Chondrocyte (in vitro differentiated cells): ENCODE data around the gene RHD. TPM values are rescaled to one million over a fixed set of nuclear protein-coding genes. Genes with fewer than 3 reads are reported as not detected.

ENCODE experiments used
- DNase-seq: peaks from one replicate; pipeline ENCODE4 v3.0.0; 2021; ENCODE audit warnings: mixed read lengths, low spot score
- H3K27ac Mint-ChIP-seq: one replicate; pipeline ENCODE4 v1.8.0; 2021; ENCODE audit warnings: mild to moderate bottlenecking, moderate library complexity, mixed read lengths; ENCODE audit not compliant: unreplicated experiment
- H3K27me3 Mint-ChIP-seq: 2 replicates; pipeline ENCODE4 v1.8.0; 2021; ENCODE audit warnings: low read depth, mixed read lengths
- H3K36me3 Mint-ChIP-seq: 2 replicates; pipeline ENCODE4 v1.8.0; 2021; ENCODE audit warnings: low read depth, mixed read lengths
- H3K4me1 Mint-ChIP-seq: 2 replicates; pipeline ENCODE4 v1.8.0; 2021; ENCODE audit warnings: low read depth, mild to moderate bottlenecking, mixed read lengths
- H3K4me3 Mint-ChIP-seq: one replicate; pipeline ENCODE4 v1.8.0; 2021; ENCODE audit warnings: mild to moderate bottlenecking, moderate library complexity, mixed read lengths; ENCODE audit not compliant: unreplicated experiment
- H3K9me3 Mint-ChIP-seq: 2 replicates; pipeline ENCODE4 v1.8.0; 2021; ENCODE audit warnings: low read depth, mixed read lengths
- CTCF ChIP-seq: fragments of 200-600 bp; sonication (generic); IDR thresholded peaks from 2 replicates; pipeline ENCODE4 v1.5.0; 2021; ENCODE audit warnings: antibody characterized with exemption, mild to moderate bottlenecking, moderate library complexity
- total RNA-seq: library from RNA; stranded (reverse); gene quantifications from 3 replicates; pipeline ENCODE4 v1.2.1, GENCODE V29; 2021

Gene RHD
- total RNA-seq, 1 donor from 2014 or later: not detected

- H3K36me3 Mint-ChIP-seq: peaks cover 35% of the 10 kb centered on the region
- no peak for DNase-seq
- no peak for TF ChIP-seq CTCF
- no peaks in the 10 kb centered on the region for H3K27me3 Mint-ChIP-seq
- H3K27ac Mint-ChIP-seq: peak overlapping the region; percentile 97
- peak overlapping the region; percentile 92 for H3K4me3 Mint-ChIP-seq
- peaks cover 37% of the 10 kb centered on the region for H3K4me1 Mint-ChIP-seq
- no peaks in the 10 kb centered on the region for H3K9me3 Mint-ChIP-seq
These were observed 25.7 kb upstream of the RHD start for GRCh38 chr1:25246600-25247023.

GRCh38 chr1:25247024-25247828 lies 25.1 kb upstream of the RHD start, which contains the start of gene RSRP1:
RSRP1 (minus strand) TSS chr1:25247454; CDS start chr1:25246963, 491 bp downstream.
- Mint-ChIP-seq H3K27ac (peak within 1 kb of the TSS; percentile 97), H3K4me3 (peak within 1 kb of the TSS; percentile 92), H3K27me3 (no peaks in the 10 kb centered on the region), H3K9me3 (no peaks in the 10 kb centered on the region), H3K4me1 (peaks cover 37% of the 10 kb centered on the region), H3K36me3 (peaks cover 33% of the 10 kb centered on the region)
- TF ChIP-seq CTCF: no peak
- DNase-seq: peak; percentile 100

- Mint-ChIP-seq H3K27ac (peak overlapping the region; percentile 97), H3K27me3 (no peaks in the 10 kb centered on the region), H3K4me1 (peaks cover 35% of the 10 kb centered on the region), H3K4me3 (peak overlapping the region; percentile 92), H3K9me3 (no peaks in the 10 kb centered on the region), H3K36me3 (peaks cover 26% of the 10 kb centered on the region)
- DNase-seq: no peak
- peak; percentile 55 for TF ChIP-seq CTCF
These were observed 24.2 kb upstream of the RHD start for GRCh38 chr1:25247829-25248754.

- Mint-ChIP-seq H3K27ac (no peak overlapping the region), H3K9me3 (no peaks in the 10 kb centered on the region), H3K4me1 (peaks cover 13% of the 10 kb centered on the region), H3K36me3 (no peaks in the 10 kb centered on the region), H3K27me3 (no peaks in the 10 kb centered on the region), H3K4me3 (no peak overlapping the region)
- TF ChIP-seq CTCF: no peak
- no peak for DNase-seq
These were observed 18.4 kb upstream of the RHD start for GRCh38 chr1:25253911-25254310.
